H9 (cell line): ENCODE results near the gene PAK5. TPM values are rescaled to one million over a fixed set of nuclear protein-coding genes. Genes with fewer than 3 reads are reported as not detected.

Experiments used
- DNase-seq: peaks from one replicate; pipeline ENCODE4 v3.0.0-alpha.2; 2017
- H2AFZ ChIP-seq: one replicate; pipeline ENCODE4 v1.6.1; 2013; ENCODE audit warnings: mild to moderate bottlenecking, low read length, control low read depth, moderate library complexity
- H2AK5ac ChIP-seq: 2 replicates; pipeline ENCODE4 v1.6.1; 2013; ENCODE audit warnings: low read length, control low read depth, mixed read lengths; ENCODE audit not compliant: insufficient read length
- H2BK120ac ChIP-seq: one replicate; pipeline ENCODE4 v1.6.1; 2013; ENCODE audit warnings: low read depth, mild to moderate bottlenecking, low read length, control low read depth, inconsistent platforms; ENCODE audit not compliant: poor library complexity, severe bottlenecking
- H2BK12ac ChIP-seq: 2 replicates; pipeline ENCODE4 v1.6.1; 2013; ENCODE audit warnings: low read length, control low read depth, mixed read lengths, low read depth; ENCODE audit not compliant: insufficient read length
- H2BK15ac ChIP-seq: 2 replicates; pipeline ENCODE4 v1.6.1; 2013; ENCODE audit warnings: low read depth, low read length, control low read depth
- H2BK20ac ChIP-seq: one replicate; pipeline ENCODE4 v1.6.1; 2013; ENCODE audit warnings: low read depth, mild to moderate bottlenecking, low read length, control low read depth, inconsistent platforms; ENCODE audit not compliant: poor library complexity, severe bottlenecking
- H2BK5ac ChIP-seq: 2 replicates; pipeline ENCODE4 v1.6.1; 2013; ENCODE audit warnings: low read length, control low read depth, mixed read lengths; ENCODE audit not compliant: insufficient read length
- H3K14ac ChIP-seq: 2 replicates; pipeline ENCODE4 v1.6.1; 2013; ENCODE audit warnings: low read length, control low read depth; ENCODE audit not compliant: insufficient read depth
- H3K18ac ChIP-seq: 2 replicates; pipeline ENCODE4 v1.6.1; 2013; ENCODE audit warnings: low read depth, mild to moderate bottlenecking, mixed read lengths, low read length, control low read depth; ENCODE audit not compliant: insufficient read length
- H3K23ac ChIP-seq: 2 replicates; pipeline ENCODE4 v1.6.1; 2013; ENCODE audit warnings: low read length, control low read depth, mixed read lengths, low read depth; ENCODE audit not compliant: insufficient read length
- H3K23me2 ChIP-seq: 2 replicates; pipeline ENCODE4 v1.6.1; 2013; ENCODE audit warnings: low read depth, mild to moderate bottlenecking, mixed read lengths, low read length, control low read depth; ENCODE audit not compliant: insufficient read length, poor library complexity, severe bottlenecking
- H3K27ac ChIP-seq: 2 replicates; pipeline ENCODE4 v1.5.1; 2013; ENCODE audit warnings: low read length, control low read depth, mixed read lengths, low read depth; ENCODE audit not compliant: insufficient read length
- H3K27me3 ChIP-seq: 2 replicates; pipeline ENCODE4 v1.6.1; 2013; ENCODE audit warnings: low read length, control low read depth, inconsistent platforms; ENCODE audit not compliant: insufficient read depth
- H3K4ac ChIP-seq: 2 replicates; pipeline ENCODE4 v1.6.1; 2013; ENCODE audit warnings: low read depth, mild to moderate bottlenecking, control low read depth, inconsistent platforms, low read length, moderate library complexity
- H3K4me1 ChIP-seq: 2 replicates; pipeline ENCODE4 v1.6.1; 2013; ENCODE audit warnings: low read length, control low read depth, inconsistent platforms; ENCODE audit not compliant: insufficient read depth
- H3K4me2 ChIP-seq: 2 replicates; pipeline ENCODE4 v1.6.1; 2013; ENCODE audit warnings: low read length, control low read depth, mixed read lengths; ENCODE audit not compliant: insufficient read length, insufficient read depth
- H3K56ac ChIP-seq: 2 replicates; pipeline ENCODE4 v1.6.1; 2013; ENCODE audit warnings: low read depth, mild to moderate bottlenecking, mixed read lengths, low read length, control low read depth; ENCODE audit not compliant: insufficient read length
- H3K79me1 ChIP-seq: 2 replicates; pipeline ENCODE4 v1.6.1; 2013; ENCODE audit warnings: low read depth, mild to moderate bottlenecking, moderate library complexity, low read length, control low read depth, inconsistent platforms; ENCODE audit not compliant: insufficient read depth, poor library complexity, severe bottlenecking
- H3K79me2 ChIP-seq: 2 replicates; pipeline ENCODE4 v1.6.1; 2013; ENCODE audit warnings: low read length, control low read depth, inconsistent platforms; ENCODE audit not compliant: insufficient read depth
- H3K9ac ChIP-seq: 2 replicates; pipeline ENCODE4 v1.6.1; 2013; ENCODE audit warnings: low read length, control low read depth, mixed read lengths; ENCODE audit not compliant: insufficient read length; ENCODE audit errors: extremely low read depth
- H3K9me3 ChIP-seq: one replicate; pipeline ENCODE4 v1.6.1; 2013; ENCODE audit warnings: low read depth, low read length, inconsistent platforms; ENCODE audit not compliant: control insufficient read depth
- H3T11ph ChIP-seq: one replicate; pipeline ENCODE4 v1.6.1; 2013; ENCODE audit warnings: mild to moderate bottlenecking, low read length, control low read depth, inconsistent platforms
- H4K20me1 ChIP-seq: one replicate; pipeline ENCODE4 v1.6.1; 2013; ENCODE audit not compliant: control insufficient read depth, insufficient read length, insufficient read depth
- H4K5ac ChIP-seq: 2 replicates; pipeline ENCODE4 v1.6.1; 2013; ENCODE audit warnings: low read depth, mild to moderate bottlenecking, mixed read lengths, low read length, control low read depth; ENCODE audit not compliant: insufficient read length
- H4K8ac ChIP-seq: replicated peaks from 2 replicates; pipeline ENCODE4 v1.6.1; 2013; ENCODE audit warnings: low read length, control low read depth, mixed read lengths, low read depth; ENCODE audit not compliant: insufficient read length
- H4K91ac ChIP-seq: 2 replicates; pipeline ENCODE4 v1.6.1; 2013; ENCODE audit warnings: low read depth, mild to moderate bottlenecking, moderate library complexity, mixed read lengths, low read length, control low read depth; ENCODE audit not compliant: insufficient read length
- H3K27ac Mint-ChIP-seq, 3 experiments: 2 replicates in 2 of 3; 3 replicates in 1 of 3; pipeline ENCODE4 v1.8.0; 2020 to 2021; ENCODE audit warnings: mixed read lengths in 3 of 3, mild to moderate bottlenecking in 1 of 3, moderate library complexity in 1 of 3
- H3K27me3 Mint-ChIP-seq: 2 replicates; pipeline ENCODE4 v1.8.0; 2021; ENCODE audit warnings: low read depth, mild to moderate bottlenecking, moderate library complexity, mixed read lengths
- H3K36me3 Mint-ChIP-seq, 3 experiments: 2 replicates in 2 of 3; 3 replicates in 1 of 3; pipeline ENCODE4 v1.8.0; 2020 to 2021; ENCODE audit warnings: low read depth in 3 of 3, mixed read lengths in 3 of 3; ENCODE audit not compliant: insufficient read depth in 1 of 3
- H3K4me1 Mint-ChIP-seq, 2 experiments: 2 replicates each; pipeline ENCODE4 v1.8.0; 2020; ENCODE audit warnings: mixed read lengths in 2 of 2
- H3K4me3 Mint-ChIP-seq, 2 experiments: 2 replicates in 1 of 2; 3 replicates in 1 of 2; pipeline ENCODE4 v1.8.0; 2020 to 2021; ENCODE audit warnings: mild to moderate bottlenecking in 2 of 2, mixed read lengths in 2 of 2, moderate library complexity in 1 of 2
- H3K9me3 Mint-ChIP-seq, 2 experiments: 2 replicates in 1 of 2; 3 replicates in 1 of 2; pipeline ENCODE4 v1.8.0; 2020; ENCODE audit warnings: mild to moderate bottlenecking in 2 of 2, mixed read lengths in 2 of 2, moderate library complexity in 1 of 2
- WGBS: extraction: QIAGEN DNeasy Blood & Tissue Kit; methylation state at CpG from one replicate; pipeline ENCODE4 v1.1.7; 2013; ENCODE audit warnings: missing lambda C conversion rate, low lambda C conversion rate, mixed read lengths; ENCODE audit not compliant: insufficient read length; ENCODE audit errors: extremely low coverage; 5-methylcytosine and 5-hydroxymethylcytosine counted together
- total RNA-seq: library from RNA; stranded (reverse); gene quantifications from 2 replicates; pipeline ENCODE4 v1.2.1, GENCODE V29; 2021
- TF ChIP-seq, protein P1 (sequence below): fragments of 200-600 bp; sonication (generic); conservative IDR thresholded peaks from 3 replicates; pipeline ENCODE4 v1.8.0; 2021; ENCODE audit warnings: antibody characterized with exemption, mild to moderate bottlenecking

Gene PAK5
- total RNA-seq, 1 experiment from 2014 or later, result 0.20 TPM

- no peak overlapping the region for H4K91ac ChIP-seq
- Mint-ChIP-seq H3K9me3 (peaks cover 0 to 6% of the 10 kb centered on the region in 2 experiments; a peak in 4 of 5 replicates), H3K4me3 (no peak overlapping the region), H3K27ac (no peak overlapping the region), H3K36me3 (peaks cover 0 to 6% (median 5%) of the 10 kb centered on the region in 3 experiments; a peak in 2 of 7 replicates), H3K27me3 (0 out of 2 replicates have a peak, but pooled peaks cover 3% of the 10 kb centered on the region), H3K4me1 (peaks cover 10 to 12% of the 10 kb centered on the region in 2 experiments)
- H2BK5ac ChIP-seq, result no peak overlapping the region
- H3K56ac ChIP-seq, result no peak overlapping the region
- no peaks in the 10 kb centered on the region for H3K79me2 ChIP-seq
- no CpG with 5 or more reads among the region's 7 CpGs for WGBS
- TF ChIP-seq, protein P1, sequence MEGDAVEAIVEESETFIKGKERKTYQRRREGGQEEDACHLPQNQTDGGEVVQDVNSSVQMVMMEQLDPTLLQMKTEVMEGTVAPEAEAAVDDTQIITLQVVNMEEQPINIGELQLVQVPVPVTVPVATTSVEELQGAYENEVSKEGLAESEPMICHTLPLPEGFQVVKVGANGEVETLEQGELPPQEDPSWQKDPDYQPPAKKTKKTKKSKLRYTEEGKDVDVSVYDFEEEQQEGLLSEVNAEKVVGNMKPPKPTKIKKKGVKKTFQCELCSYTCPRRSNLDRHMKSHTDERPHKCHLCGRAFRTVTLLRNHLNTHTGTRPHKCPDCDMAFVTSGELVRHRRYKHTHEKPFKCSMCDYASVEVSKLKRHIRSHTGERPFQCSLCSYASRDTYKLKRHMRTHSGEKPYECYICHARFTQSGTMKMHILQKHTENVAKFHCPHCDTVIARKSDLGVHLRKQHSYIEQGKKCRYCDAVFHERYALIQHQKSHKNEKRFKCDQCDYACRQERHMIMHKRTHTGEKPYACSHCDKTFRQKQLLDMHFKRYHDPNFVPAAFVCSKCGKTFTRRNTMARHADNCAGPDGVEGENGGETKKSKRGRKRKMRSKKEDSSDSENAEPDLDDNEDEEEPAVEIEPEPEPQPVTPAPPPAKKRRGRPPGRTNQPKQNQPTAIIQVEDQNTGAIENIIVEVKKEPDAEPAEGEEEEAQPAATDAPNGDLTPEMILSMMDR, result no peak
- H4K5ac ChIP-seq, result peak overlapping the region; percentile 65
- H3T11ph ChIP-seq, result no peak overlapping the region
- H3K4me1 ChIP-seq, result no peaks in the 10 kb centered on the region
- no peaks in the 10 kb centered on the region for H3K27me3 ChIP-seq
- H3K9ac ChIP-seq, result no peak overlapping the region
- peak overlapping the region; percentile 84 for H2BK20ac ChIP-seq
- no peak overlapping the region for H4K8ac ChIP-seq
- no peak overlapping the region for H3K14ac ChIP-seq
- no peak overlapping the region for H3K4ac ChIP-seq
- H2AFZ ChIP-seq, result no peak overlapping the region
- no peak for DNase-seq
- no peak overlapping the region for H3K23ac ChIP-seq
- no peak overlapping the region for H2BK15ac ChIP-seq
- H3K9me3 ChIP-seq, result no peaks in the 10 kb centered on the region
- H3K4me2 ChIP-seq, result no peak overlapping the region
- H3K18ac ChIP-seq, result no peak overlapping the region
- H2BK12ac ChIP-seq, result no peak overlapping the region
- no peaks in the 10 kb centered on the region for H3K23me2 ChIP-seq
- no peaks in the 10 kb centered on the region for H3K79me1 ChIP-seq
- no peak overlapping the region for H2BK120ac ChIP-seq
- no peak overlapping the region for H3K27ac ChIP-seq
- H2AK5ac ChIP-seq, result no peak overlapping the region
- H4K20me1 ChIP-seq, result no peaks in the 10 kb centered on the region
Observed at GRCh38 chr20:9610665-9611064, 228.2 kb downstream of the PAK5 start.
